ENCODE results near the gene ARFGEF3. TPM values are rescaled to one million over a fixed set of nuclear protein-coding genes. Genes with fewer than 3 reads are reported as not detected.

Gene ARFGEF3
- total RNA-seq, 2 donors from 2014 or later: 1.7 to 3.7 TPM

DNA sequence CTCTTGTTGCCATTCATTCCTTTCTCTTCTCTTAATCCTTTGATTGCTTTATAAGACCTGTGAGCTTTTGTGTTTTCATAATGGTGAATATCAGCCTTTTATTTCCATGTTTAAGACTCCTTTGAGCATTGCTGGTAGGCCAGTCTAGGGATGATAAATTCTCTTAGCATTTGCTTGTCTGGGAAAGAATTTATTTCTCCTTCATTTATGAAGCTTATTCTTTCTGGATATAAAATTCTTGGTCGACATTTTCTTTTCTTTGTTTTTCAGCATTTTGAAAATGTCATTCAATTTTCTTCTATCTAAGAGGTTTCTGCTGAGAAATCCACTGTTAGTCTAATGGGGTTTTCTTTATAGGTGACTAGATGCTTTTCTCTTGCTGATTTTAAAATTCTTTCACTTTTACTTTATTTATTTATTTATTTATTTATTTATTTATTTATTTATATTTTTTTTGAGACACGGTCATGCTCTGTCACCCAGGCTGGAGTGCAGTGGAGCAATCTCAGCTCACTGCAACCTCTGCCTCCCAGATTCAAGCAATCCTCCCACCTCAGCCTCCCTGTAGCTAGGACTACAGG is 15.0 kb downstream of the ARFGEF3 start:
- Histone ChIP-seq H3K4me1 (no peaks in the 10 kb centered on the region), H3K36me3 (no peaks in the 10 kb centered on the region), H3K27me3 (no peaks in the 10 kb centered on the region), H3K4me3 (no peak overlapping the region), H3K27ac (no peak overlapping the region), H3K9me3 (peaks cover 8 to 36% of the 10 kb centered on the region in 2 donors)
- no peak for DNase-seq (ENCODE audit: low spot score)
- TF ChIP-seq, protein P1, sequence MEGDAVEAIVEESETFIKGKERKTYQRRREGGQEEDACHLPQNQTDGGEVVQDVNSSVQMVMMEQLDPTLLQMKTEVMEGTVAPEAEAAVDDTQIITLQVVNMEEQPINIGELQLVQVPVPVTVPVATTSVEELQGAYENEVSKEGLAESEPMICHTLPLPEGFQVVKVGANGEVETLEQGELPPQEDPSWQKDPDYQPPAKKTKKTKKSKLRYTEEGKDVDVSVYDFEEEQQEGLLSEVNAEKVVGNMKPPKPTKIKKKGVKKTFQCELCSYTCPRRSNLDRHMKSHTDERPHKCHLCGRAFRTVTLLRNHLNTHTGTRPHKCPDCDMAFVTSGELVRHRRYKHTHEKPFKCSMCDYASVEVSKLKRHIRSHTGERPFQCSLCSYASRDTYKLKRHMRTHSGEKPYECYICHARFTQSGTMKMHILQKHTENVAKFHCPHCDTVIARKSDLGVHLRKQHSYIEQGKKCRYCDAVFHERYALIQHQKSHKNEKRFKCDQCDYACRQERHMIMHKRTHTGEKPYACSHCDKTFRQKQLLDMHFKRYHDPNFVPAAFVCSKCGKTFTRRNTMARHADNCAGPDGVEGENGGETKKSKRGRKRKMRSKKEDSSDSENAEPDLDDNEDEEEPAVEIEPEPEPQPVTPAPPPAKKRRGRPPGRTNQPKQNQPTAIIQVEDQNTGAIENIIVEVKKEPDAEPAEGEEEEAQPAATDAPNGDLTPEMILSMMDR (IDR thresholded peaks at IDR 0.05): no peak

DNA sequence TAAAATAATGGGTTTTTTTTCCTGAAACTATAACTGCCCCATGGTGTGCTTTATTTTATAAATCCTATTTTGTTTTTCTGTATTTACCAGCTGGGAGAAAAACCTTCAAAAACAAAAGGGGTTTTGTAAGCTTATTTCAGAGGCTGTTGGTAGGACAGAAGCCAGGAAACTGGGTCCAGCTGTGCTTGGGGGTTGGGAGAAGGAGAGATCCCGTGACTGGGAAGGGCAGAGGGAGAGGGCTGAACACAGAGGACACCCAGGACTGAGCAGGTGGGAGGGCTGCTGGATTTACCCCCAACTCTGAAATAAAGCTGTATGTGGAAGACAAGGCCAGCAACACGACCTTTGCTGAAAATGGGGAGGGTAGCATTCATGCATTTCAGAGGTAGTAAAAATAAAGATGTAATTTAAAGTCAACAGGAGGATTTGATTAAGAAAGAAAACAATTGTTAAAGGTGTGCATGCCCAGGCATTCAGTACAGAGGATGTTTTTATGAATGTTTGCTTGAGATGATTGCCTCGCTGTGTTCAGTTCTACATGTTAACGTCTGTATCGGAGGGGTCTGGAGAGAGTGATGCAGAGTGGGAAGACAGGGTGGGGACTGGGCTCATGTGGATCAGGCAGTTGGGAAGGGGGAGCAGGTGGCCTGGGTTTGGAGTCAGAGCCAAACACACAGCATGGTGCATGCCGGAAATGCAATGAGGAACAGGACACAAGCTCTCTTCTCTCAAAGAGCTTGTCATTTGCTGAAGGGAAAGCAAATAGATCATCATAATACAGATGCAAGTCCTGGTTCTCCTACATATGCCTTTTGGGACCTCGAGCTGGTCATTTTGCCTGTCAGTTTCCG is 21.4 kb downstream of the ARFGEF3 start:
- no peak overlapping the region for H3K4me3 ChIP-seq
- TF ChIP-seq, protein P1 (IDR thresholded peaks at IDR 0.05): no peak
- H3K27ac ChIP-seq: no peak overlapping the region
- H3K36me3 ChIP-seq: no peaks in the 10 kb centered on the region
- H3K27me3 ChIP-seq: no peaks in the 10 kb centered on the region
- DNase-seq (ENCODE audit: low spot score): no peak
- H3K4me1 ChIP-seq: no peaks in the 10 kb centered on the region
- peaks cover 0 to 10% of the 10 kb centered on the region in 2 donors for H3K9me3 ChIP-seq

DNA sequence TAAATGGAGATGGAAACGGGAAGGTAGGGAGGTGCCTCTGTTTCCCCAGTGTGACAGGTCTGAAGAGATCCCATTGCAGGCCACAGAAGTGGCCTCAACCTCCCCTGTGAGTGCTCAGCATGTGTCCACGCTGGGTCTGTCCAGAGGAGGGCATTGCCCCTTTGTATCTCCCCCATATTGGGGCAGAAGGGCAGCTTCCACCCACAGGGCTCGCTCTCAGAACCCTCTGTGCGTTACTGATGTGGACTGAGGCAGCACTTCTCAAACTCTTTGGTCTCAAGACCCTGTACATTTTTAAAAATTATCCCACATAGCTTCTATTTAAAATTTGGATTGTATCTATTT is 22.0 kb downstream of the ARFGEF3 start:
- no peaks in the 10 kb centered on the region for H3K4me1 ChIP-seq
- no peak for DNase-seq (ENCODE audit: low spot score)
- H3K27me3 ChIP-seq: no peaks in the 10 kb centered on the region
- H3K36me3 ChIP-seq: no peaks in the 10 kb centered on the region
- H3K9me3 ChIP-seq: peaks cover 0 to 5% of the 10 kb centered on the region in 2 donors
- H3K27ac ChIP-seq: no peak overlapping the region
- no peak overlapping the region for H3K4me3 ChIP-seq
- TF ChIP-seq, protein P1 (IDR thresholded peaks at IDR 0.05): no peak

GRCh38 chr6:138184230-138184629 is 22.5 kb downstream of the ARFGEF3 start:
- TF ChIP-seq, protein P1 (IDR thresholded peaks at IDR 0.05): no peak
- H3K36me3 ChIP-seq: no peaks in the 10 kb centered on the region
- peaks cover 0 to under 1% of the 10 kb centered on the region in 2 donors for H3K9me3 ChIP-seq
- DNase-seq (ENCODE audit: low spot score): no peak
- no peak overlapping the region for H3K4me3 ChIP-seq
- H3K27me3 ChIP-seq: no peaks in the 10 kb centered on the region
- H3K4me1 ChIP-seq: no peaks in the 10 kb centered on the region
- H3K27ac ChIP-seq: no peak overlapping the region

DNA sequence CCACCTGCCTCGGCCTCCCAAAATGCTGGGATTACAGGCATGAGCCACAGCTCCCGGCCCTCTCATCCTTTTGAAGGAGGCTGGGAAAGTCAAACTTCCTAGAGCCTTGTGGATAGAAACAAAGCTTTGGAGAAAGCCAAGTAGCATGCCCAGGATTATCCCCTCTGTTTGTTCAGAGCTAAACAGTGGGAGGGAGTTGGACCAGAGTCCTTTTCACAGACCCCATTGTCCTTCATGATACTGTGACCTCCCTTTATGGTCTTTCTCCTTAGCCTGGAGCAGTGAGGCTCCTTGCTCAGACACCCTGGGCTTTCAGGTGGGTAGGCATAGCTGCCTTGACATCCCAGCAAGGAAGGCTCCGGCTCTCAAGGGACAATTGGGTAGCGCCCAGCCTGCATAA is 25.4 kb downstream of the ARFGEF3 start:
- Histone ChIP-seq H3K27me3 (no peaks in the 10 kb centered on the region), H3K9me3 (no peaks in the 10 kb centered on the region), H3K27ac (no peak overlapping the region), H3K36me3 (no peaks in the 10 kb centered on the region), H3K4me3 (no peak overlapping the region), H3K4me1 (no peaks in the 10 kb centered on the region)
- TF ChIP-seq, protein P1 (IDR thresholded peaks at IDR 0.05): no peak
- no peak for DNase-seq (ENCODE audit: low spot score)

Data from right atrium auricular region (tissue), 2 donors.